Measurements from ENCODE around the gene ZEB2. TPM values are rescaled to one million over a fixed set of nuclear protein-coding genes. Genes with fewer than 3 reads are reported as not detected.

Gene ZEB2
- total and polyA plus RNA-seq, 2 of the 8 experiments (the other 6 are each of a cell fraction or from before 2014, with no cell fraction given) = 0.38 TPM; not detected in 1

GRCh38 chr2:144516981-144517865 is 2.7 kb downstream of the ZEB2 start:
- Histone ChIP-seq H4K91ac (replicated peaks; ENCODE audit: insufficient read length, low read length) (no peak overlapping the region), H2BK12ac (ENCODE audit: low read depth, low read length) (no peak overlapping the region), H3K27me3 (replicated peaks in 1 of 4; ENCODE audit: control insufficient read depth in 3 of 4, extremely low read depth in 1 of 4, insufficient read depth in 3 of 4, low read length in 3 of 4) (peaks cover 58 to 92% (median 89%) of the 10 kb centered on the region in 4 experiments), H3K14ac (ENCODE audit: insufficient read length) (no peak overlapping the region), H3K9me3 (ENCODE audit: insufficient read depth in 2 of 2, low read depth in 1 of 2, low read length in 1 of 2) (no peaks in the 10 kb centered on the region), H4K20me1 (replicated peaks in 1 of 2; ENCODE audit: control insufficient read depth in 1 of 2, insufficient read depth in 2 of 2, low read length in 2 of 2) (peaks cover 0 to 2% of the 10 kb centered on the region in 2 experiments), H3K23me2 (ENCODE audit: low read depth, low read length) (peaks cover 12% of the 10 kb centered on the region), H2AFZ (ENCODE audit: low read length) (no peak overlapping the region), H3K56ac (replicated peaks; ENCODE audit: insufficient read length, low read depth, low read length) (no peak overlapping the region), H4K8ac (ENCODE audit: extremely low read depth, insufficient read depth, low read length) (no peak overlapping the region), H3K36me3 (ENCODE audit: control insufficient read depth in 2 of 4, insufficient read depth in 4 of 4, low read length in 3 of 4) (no peaks in the 10 kb centered on the region), H2BK5ac (ENCODE audit: low read depth, low read length) (no peak overlapping the region), H3K23ac (ENCODE audit: insufficient read length) (no peak overlapping the region), H3K4me3 (ENCODE audit: extremely low read depth in 1 of 4, insufficient read depth in 2 of 4, low read depth in 3 of 4, low read length in 4 of 4) (peak overlapping the region; percentile 59 to 77 (median 64)), H3K79me2 (ENCODE audit: control insufficient read depth in 1 of 2, insufficient read depth in 2 of 2, low read length in 2 of 2) (no peaks in the 10 kb centered on the region), H2BK15ac (ENCODE audit: low read length) (no peak overlapping the region), H3K4me2 (ENCODE audit: insufficient read depth in 1 of 2, low read depth in 2 of 2, low read length in 2 of 2) (peak overlapping the region; percentile 75 to 90), H3K9ac (replicated peaks in 1 of 4; ENCODE audit: extremely low read depth in 1 of 4, low read depth in 3 of 4, low read length in 3 of 4) (0 out of 7 replicates have a peak overlapping the region, but pooled peaks of 1 of the 4 experiments have one; percentile 2), H2BK20ac (ENCODE audit: low read length) (no peak overlapping the region), H2AK5ac (ENCODE audit: low read depth, low read length) (no peak overlapping the region), H3K79me1 (ENCODE audit: low read depth, low read length) (no peaks in the 10 kb centered on the region), H3K18ac (ENCODE audit: extremely low read depth, low read length) (peak overlapping the region; percentile 40; the same call in 1 of the 2 replicates), H3K4ac (replicated peaks; ENCODE audit: insufficient read length, low read depth, low read length) (no peak overlapping the region), H4K5ac (ENCODE audit: insufficient read length, low read depth, low read length) (no peak overlapping the region), H3K4me1 (replicated peaks in 1 of 4; ENCODE audit: control insufficient read depth in 3 of 4, insufficient read depth in 4 of 4, low read length in 3 of 4) (peaks cover 8 to 28% (median 16%) of the 10 kb centered on the region in 4 experiments; a peak in 5 of 7 replicates), H2BK120ac (replicated peaks; ENCODE audit: low read depth, low read length) (no peak overlapping the region), H3K27ac (ENCODE audit: low read depth, low read length) (no peak overlapping the region)
- peak in 1 of 2 experiments; percentile 65 for DNase-seq (ENCODE audit: low read depth in 1 of 2, low spot score in 2 of 2)
- 0% methylated on average over 33 of the region's 83 CpGs; no CpG with 5 or more reads in 1 of the 2 experiments for WGBS, 2 experiments (ENCODE audit: extremely low coverage in 1 of 2, insufficient coverage in 1 of 2, insufficient read length in 1 of 2, insufficient replicate concordance in 2 of 2, low coverage in 1 of 2, low lambda C conversion rate in 2 of 2, missing lambda C conversion rate in 1 of 2)
- POLR2A ChIA-PET (ENCODE audit: partially characterized antibody) = no interaction called here
- no peak for FAIRE-seq
- CTCF ChIA-PET (ENCODE audit: partially characterized antibody) = no interaction called here
- TF ChIP-seq POLR2A (IDR thresholded peaks at IDR 0.05; ENCODE audit: control extremely low read depth in 1 of 2, low read depth in 2 of 2, low read length in 2 of 2) (no peak), SAP30 (IDR thresholded peaks at IDR 0.05; ENCODE audit: insufficient read depth, insufficient replicate concordance, low read length) (no peak), KDM1A (IDR thresholded peaks at IDR 0.05; ENCODE audit: borderline replicate concordance, low read length) (no peak), RAD21 (IDR thresholded peaks at IDR 0.05 in 1 of 2, conservative IDR thresholded peaks at IDR 0.05 in 1 of 2; ENCODE audit: low read depth in 2 of 2, low read length in 2 of 2) (no peak), MAX (IDR thresholded peaks at IDR 0.05) (no peak), KDM5A (IDR thresholded peaks at IDR 0.05; ENCODE audit: low read length) (no peak), NANOG (IDR thresholded peaks at IDR 0.05; ENCODE audit: insufficient read depth, low read depth, low read length, poor library complexity, severe bottlenecking) (no peak), SP4 (IDR thresholded peaks at IDR 0.05; ENCODE audit: low read length) (no peak), POLR2AphosphoS5 (IDR thresholded peaks at IDR 0.05; ENCODE audit: low read depth, low read length) (no peak), E2F6 (IDR thresholded peaks at IDR 0.05) (no peak)
